HepG2 (cell line): ENCODE data around the gene FUT1. TPM values are rescaled to one million over a fixed set of nuclear protein-coding genes. Genes with fewer than 3 reads are reported as not detected.

Source experiments
- ARHGAP35 ChIP-seq: sonication (generic); formaldehyde crosslinking; IDR thresholded peaks from 2 replicates; pipeline ENCODE4 v1.9.0; 2022; ENCODE audit warnings: mild to moderate bottlenecking, inconsistent platforms, moderate library complexity, missing genetic modification reagents, borderline replicate concordance
- ELF4 ChIP-seq: sonication (generic); formaldehyde crosslinking; IDR thresholded peaks from 2 replicates; pipeline ENCODE4 v1.5.0; 2020; ENCODE audit warnings: missing genetic modification reagents, mild to moderate bottlenecking, moderate library complexity, borderline replicate concordance
- FLYWCH1 ChIP-seq: sonication (generic); formaldehyde crosslinking; IDR thresholded peaks from 2 replicates; pipeline ENCODE4 v1.8.1; 2023; ENCODE audit warnings: mild to moderate bottlenecking, missing genetic modification reagents
- GATA4 ChIP-seq: sonication (generic); IDR thresholded peaks from 2 replicates; pipeline ENCODE4 v1.6.1; 2016; ENCODE audit warnings: antibody characterized with exemption, low read depth, borderline replicate concordance
- HMGA1 ChIP-seq: sonication (generic); formaldehyde crosslinking; conservative IDR thresholded peaks from 2 replicates; pipeline ENCODE4 v1.4.0; 2020; ENCODE audit warnings: missing genetic modification reagents
- MXD4 ChIP-seq: IDR thresholded peaks from 2 replicates; pipeline ENCODE4 v1.6.1; 2016; ENCODE audit warnings: mild to moderate bottlenecking, missing biosample characterization, missing genetic modification reagents
- NAIF1 ChIP-seq: sonication (generic); formaldehyde crosslinking; IDR thresholded peaks from 2 replicates; pipeline ENCODE4 v1.5.0; 2020; ENCODE audit warnings: mild to moderate bottlenecking, missing genetic modification reagents, borderline replicate concordance
- PITX1 ChIP-seq: sonication (generic); formaldehyde crosslinking; IDR thresholded peaks from 2 replicates; pipeline ENCODE4 v1.5.1; 2020; ENCODE audit warnings: mild to moderate bottlenecking, missing genetic modification reagents
- U2AF1 ChIP-seq: fragments of 200-400 bp; formaldehyde crosslinking; optimal IDR thresholded peaks from 2 replicates; pipeline ENCODE3; 2017; ENCODE audit warnings: mild to moderate bottlenecking, low read depth, low read length
- ZBTB14 ChIP-seq: sonication (generic); formaldehyde crosslinking; IDR thresholded peaks from 2 replicates; pipeline ENCODE4 v1.4.0; 2020; ENCODE audit warnings: missing genetic modification reagents
- ZNF350 ChIP-seq: sonication (generic); formaldehyde crosslinking; IDR thresholded peaks from 2 replicates; pipeline ENCODE4 v1.4.0; 2020; ENCODE audit warnings: mild to moderate bottlenecking, low read depth, missing genetic modification reagents, borderline replicate concordance
- ZNF576 ChIP-seq: sonication (generic); formaldehyde crosslinking; IDR thresholded peaks from 2 replicates; pipeline ENCODE4 v1.4.0; 2020; ENCODE audit warnings: mild to moderate bottlenecking, missing genetic modification reagents
- ZNF609 ChIP-seq: sonication (generic); formaldehyde crosslinking; IDR thresholded peaks from 2 replicates; pipeline ENCODE4 v1.4.0; 2020; ENCODE audit warnings: mild to moderate bottlenecking, missing genetic modification reagents, borderline replicate concordance
- ZNF770 ChIP-seq: sonication (generic); formaldehyde crosslinking; IDR thresholded peaks from 2 replicates; pipeline ENCODE4 v1.5.0; 2020; ENCODE audit warnings: mild to moderate bottlenecking, missing genetic modification reagents
- polyA plus RNA-seq, 8 experiments: library from polyadenylated mRNA; depleted of rRNA in 3 of 8; stranded (reverse) in 7 of 8; unstranded in 1 of 8; fragments of >200 nt; fragmentation: Illumina TruSeq in 4 of 8; extraction: Trizol in 4 of 8; gene quantifications; 2 replicates each; pipeline versions ENCODE4 v1.2.1 to v1.2.3, GENCODE V29; 2011 to 2016; ENCODE audit warnings: low read depth in 4 of 8, missing spikeins in 1 of 8, mixed read lengths in 1 of 8; ENCODE audit not compliant: insufficient read depth in 1 of 8
- total RNA-seq, 5 experiments: library from RNA; depleted of rRNA; stranded (reverse); fragments of >200 nt; fragmentation: Illumina TruSeq; extraction: Trizol; gene quantifications; 2 replicates each; pipeline ENCODE4 v1.2.3, GENCODE V29; 2016; ENCODE audit warnings: low read depth in 1 of 5
- TF ChIP-seq, protein P1 (sequence below): sonication (generic); formaldehyde crosslinking; IDR thresholded peaks from 2 replicates; pipeline ENCODE4 v1.9.0; 2022; ENCODE audit warnings: missing genetic modification reagents, mild to moderate bottlenecking, borderline replicate concordance

Gene FUT1
- total and polyA plus RNA-seq, 2 of the 13 experiments (the other 11 are each of a cell fraction or from before 2014, with no cell fraction given): 0.07 to 1.1 TPM

DNA sequence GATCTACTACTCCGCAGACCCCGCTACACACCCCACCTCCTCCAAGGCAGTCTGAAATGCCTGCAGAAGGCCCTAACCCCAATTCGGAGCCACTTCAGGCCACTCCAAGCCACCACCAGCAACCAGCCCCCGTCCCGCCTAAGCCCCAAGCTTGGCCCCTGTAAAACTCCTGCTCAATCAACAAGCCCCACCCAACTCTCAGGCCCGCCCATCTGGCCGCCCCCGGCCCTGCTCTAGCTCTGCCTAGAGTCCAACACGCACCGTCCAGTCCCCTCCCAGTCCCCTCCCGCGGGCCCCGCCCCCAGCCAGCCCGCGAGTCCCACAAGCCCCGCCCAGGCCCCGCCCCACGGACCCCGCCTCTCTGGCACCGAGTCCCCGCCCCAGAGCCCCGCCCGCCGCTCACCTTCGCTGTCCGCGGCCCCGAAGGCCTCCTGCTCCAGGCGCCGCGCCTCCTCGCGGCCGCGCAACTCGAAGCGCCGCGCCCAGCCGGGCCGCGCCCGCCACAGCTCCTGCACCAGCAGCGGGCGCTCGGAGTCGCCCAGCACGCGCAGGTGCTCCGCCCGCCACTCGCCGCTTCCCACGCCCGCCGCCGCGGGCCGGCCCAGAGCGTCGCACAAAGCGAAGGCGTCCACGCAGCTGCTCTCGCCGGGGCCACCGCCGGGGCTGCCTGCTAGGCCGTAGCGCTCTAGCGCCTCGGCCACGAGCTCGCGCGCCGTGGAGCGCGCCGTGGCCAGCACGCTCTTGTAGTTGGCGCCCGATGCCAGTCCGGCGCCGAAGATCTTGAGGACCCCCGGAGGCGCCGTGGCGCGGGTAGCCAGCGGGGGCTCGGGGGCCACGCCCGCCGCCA, 13.7 kb downstream of the FUT1 start (continued):
- TF ChIP-seq ZNF770 (CRISPR knock-in tag) (peak; percentile 73), NAIF1 (CRISPR knock-in tag) (no peak), ZNF576 (CRISPR knock-in tag) (no peak), HMGA1 (CRISPR knock-in tag) (no peak), U2AF1 (no peak), PITX1 (peak; percentile 28; the same call in 1 of the 2 replicates), GATA4 (no peak), ELF4 (CRISPR knock-in tag) (no peak), FLYWCH1 (CRISPR knock-in tag) (no peak), ZBTB14 (CRISPR knock-in tag) (peak; percentile 84), MXD4 (no peak), ARHGAP35 (CRISPR knock-in tag) (0 out of 2 replicates have a peak, but pooled peaks have one; percentile 40), ZNF350 (no peak), ZNF609 (CRISPR knock-in tag) (no peak)
- TF ChIP-seq, protein P1, sequence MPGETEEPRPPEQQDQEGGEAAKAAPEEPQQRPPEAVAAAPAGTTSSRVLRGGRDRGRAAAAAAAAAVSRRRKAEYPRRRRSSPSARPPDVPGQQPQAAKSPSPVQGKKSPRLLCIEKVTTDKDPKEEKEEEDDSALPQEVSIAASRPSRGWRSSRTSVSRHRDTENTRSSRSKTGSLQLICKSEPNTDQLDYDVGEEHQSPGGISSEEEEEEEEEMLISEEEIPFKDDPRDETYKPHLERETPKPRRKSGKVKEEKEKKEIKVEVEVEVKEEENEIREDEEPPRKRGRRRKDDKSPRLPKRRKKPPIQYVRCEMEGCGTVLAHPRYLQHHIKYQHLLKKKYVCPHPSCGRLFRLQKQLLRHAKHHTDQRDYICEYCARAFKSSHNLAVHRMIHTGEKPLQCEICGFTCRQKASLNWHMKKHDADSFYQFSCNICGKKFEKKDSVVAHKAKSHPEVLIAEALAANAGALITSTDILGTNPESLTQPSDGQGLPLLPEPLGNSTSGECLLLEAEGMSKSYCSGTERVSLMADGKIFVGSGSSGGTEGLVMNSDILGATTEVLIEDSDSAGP: peak; percentile 26; the same call in 1 of the 2 replicates
